GM10248 (cell line): ENCODE results near the gene NOL4L.

ENCODE experiments used
- CTCF ChIA-PET: fragments of 300-600 bp; sonication (Branson Sonifier 250); formaldehyde crosslinking; extraction: SDS; loops from one replicate; lab custom pipeline; 2021; ENCODE audit warnings: antibody characterized with exemption; lab: Yijun Ruan, JAX
- POLR2A ChIA-PET: fragments of 350-650 bp; sonication (Branson Sonifier 250); formaldehyde crosslinking; extraction: SDS; loops from one replicate; lab custom pipeline; 2020; ENCODE audit warnings: antibody characterized with exemption; lab: Yijun Ruan, JAX
- DNase-seq: peaks from one replicate; pipeline ENCODE4 v3.0.0; 2012; ENCODE audit errors: extremely low spot score
- TF ChIP-seq, protein P1 (sequence below): IDR thresholded peaks from 2 replicates; pipeline ENCODE4 v1.5.1; 2012; ENCODE audit warnings: mild to moderate bottlenecking, low read depth; ENCODE audit errors: extremely low read depth, missing control alignments, control extremely low read depth

NOL4L gene

DNA sequence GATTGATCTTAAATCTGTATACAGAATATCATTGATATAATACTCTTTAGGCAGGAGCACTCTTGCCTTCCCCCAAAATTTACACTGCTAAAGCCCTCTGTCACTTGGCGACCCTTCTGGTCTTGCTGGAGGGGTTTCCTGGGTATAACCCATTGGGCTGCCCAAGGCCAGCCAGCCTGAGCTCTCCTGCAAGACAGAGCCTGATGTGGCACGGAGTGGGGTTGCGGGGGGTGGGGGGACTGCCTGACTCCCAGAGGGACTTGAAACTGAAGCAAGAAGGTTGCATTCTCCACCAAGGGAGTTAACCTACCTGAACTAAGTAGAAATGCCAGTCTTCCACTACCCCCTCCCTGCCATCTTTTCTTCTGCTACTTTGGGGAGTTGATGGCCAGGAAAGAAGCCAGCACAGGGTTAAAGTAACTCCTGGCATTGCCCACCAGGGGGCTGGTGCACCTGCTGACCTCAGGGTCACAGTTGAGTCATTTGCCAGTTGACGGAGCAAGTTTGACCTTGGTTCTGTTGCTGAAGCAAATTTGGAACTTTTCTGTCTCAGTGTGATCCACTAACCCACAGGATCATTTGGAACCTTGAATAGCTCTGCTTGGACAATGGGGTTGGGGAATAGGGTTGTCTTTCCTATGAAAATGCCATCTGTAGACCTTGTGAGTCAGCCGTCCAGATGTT is 147.6 kb downstream of the NOL4L start:
- CTCF ChIA-PET = interaction anchor here (2.1 kb wide), 1 partner anchor 10 kb away, joined by 7 read pairs; no protein-coding TSS in a partner anchor
- TF ChIP-seq, protein P1, sequence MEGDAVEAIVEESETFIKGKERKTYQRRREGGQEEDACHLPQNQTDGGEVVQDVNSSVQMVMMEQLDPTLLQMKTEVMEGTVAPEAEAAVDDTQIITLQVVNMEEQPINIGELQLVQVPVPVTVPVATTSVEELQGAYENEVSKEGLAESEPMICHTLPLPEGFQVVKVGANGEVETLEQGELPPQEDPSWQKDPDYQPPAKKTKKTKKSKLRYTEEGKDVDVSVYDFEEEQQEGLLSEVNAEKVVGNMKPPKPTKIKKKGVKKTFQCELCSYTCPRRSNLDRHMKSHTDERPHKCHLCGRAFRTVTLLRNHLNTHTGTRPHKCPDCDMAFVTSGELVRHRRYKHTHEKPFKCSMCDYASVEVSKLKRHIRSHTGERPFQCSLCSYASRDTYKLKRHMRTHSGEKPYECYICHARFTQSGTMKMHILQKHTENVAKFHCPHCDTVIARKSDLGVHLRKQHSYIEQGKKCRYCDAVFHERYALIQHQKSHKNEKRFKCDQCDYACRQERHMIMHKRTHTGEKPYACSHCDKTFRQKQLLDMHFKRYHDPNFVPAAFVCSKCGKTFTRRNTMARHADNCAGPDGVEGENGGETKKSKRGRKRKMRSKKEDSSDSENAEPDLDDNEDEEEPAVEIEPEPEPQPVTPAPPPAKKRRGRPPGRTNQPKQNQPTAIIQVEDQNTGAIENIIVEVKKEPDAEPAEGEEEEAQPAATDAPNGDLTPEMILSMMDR = no peak
- no peak for DNase-seq
- POLR2A ChIA-PET = no interaction called here

- DNase-seq = no peak
- TF ChIP-seq, protein P1 = no peak
- ChIA-PET CTCF (interaction anchor here (2.1 kb wide), 1 partner anchor 9 kb away, joined by 7 read pairs; no protein-coding TSS in a partner anchor), POLR2A (no interaction called here)
These were observed 148.2 kb downstream of the NOL4L start for GRCh38 chr20:32436968-32437367.

GRCh38 chr20:32436142-32436861 is 148.8 kb downstream of the NOL4L start:
- POLR2A ChIA-PET = no interaction called here
- CTCF ChIA-PET = interaction anchor here (2.1 kb wide), 1 partner anchor 9 kb away, joined by 7 read pairs; no protein-coding TSS in a partner anchor
- TF ChIP-seq, protein P1 = no peak
- no peak for DNase-seq

- TF ChIP-seq, protein P1 = no peak
- POLR2A ChIA-PET = no interaction called here
- CTCF ChIA-PET = interaction anchor here (0.8 to 2.1 kb wide), 3 partner anchors 8 to 10 kb away, joined by 3 to 7 read pairs (median 3); no protein-coding TSS in a partner anchor
- DNase-seq = no peak
These were observed 149.6 kb downstream of the NOL4L start for GRCh38 chr20:32435449-32436107.

GRCh38 chr20:32434434-32434833 is 150.7 kb downstream of the NOL4L start:
- TF ChIP-seq, protein P1 = no peak
- ChIA-PET POLR2A (no interaction called here), CTCF (interaction anchor here (0.7 to 1.8 kb wide), 4 partner anchors 9 to 344 kb away, joined by 3 to 4 read pairs (median 3); no protein-coding TSS in a partner anchor)
- no peak for DNase-seq

GRCh38 chr20:32433311-32434021 is 151.7 kb downstream of the NOL4L start:
- TF ChIP-seq, protein P1 = no peak
- POLR2A ChIA-PET = no interaction called here
- no peak for DNase-seq
- CTCF ChIA-PET = interaction anchor here (1.3 kb wide), 1 partner anchor 345 kb away, joined by 4 read pairs; no protein-coding TSS in a partner anchor
